Uterus (tissue), 4 donors: ENCODE results near the gene MYMX. TPM values are rescaled to one million over a fixed set of nuclear protein-coding genes. Genes with fewer than 3 reads are reported as not detected.
"Not testable (repeated sequence)": the region's sequence is repeated elsewhere in the genome, so short reads cannot be mapped to it uniquely, and the experiment has no call there.

Experiments
- DNase-seq, 2 donors: peaks; one replicate each; pipeline ENCODE4 v3.0.0-alpha.2; 2019 to 2020
- H3K27ac ChIP-seq, 2 donors: fragments of 200-600 bp; sonication (generic); 1 replicate in 1 of 2; 2 replicates in 1 of 2; pipeline ENCODE4 v1.5.1; 2016 to 2018
- H3K27me3 ChIP-seq, 2 donors: fragments of 200-600 bp; sonication (generic); one replicate each; pipeline ENCODE4 v1.5.1; 2018 to 2019; ENCODE audit warnings: control low read depth in 1 of 2
- H3K36me3 ChIP-seq, 2 donors: fragments of 200-600 bp; sonication (generic); one replicate each; pipeline ENCODE4 v1.5.1; 2019; ENCODE audit warnings: control low read depth in 1 of 2
- H3K4me1 ChIP-seq, 2 donors: fragments of 200-600 bp; sonication (generic); one replicate each; pipeline ENCODE4 v1.5.1; 2018 to 2019; ENCODE audit warnings: control low read depth in 1 of 2
- H3K4me3 ChIP-seq, 2 donors: fragments of 200-600 bp; sonication (generic); 1 replicate in 1 of 2; 2 replicates in 1 of 2; pipeline ENCODE4 v1.5.1; 2018 to 2019; ENCODE audit warnings: mild to moderate bottlenecking in 1 of 2
- H3K9me3 ChIP-seq, 2 donors: fragments of 200-600 bp; sonication (generic); one replicate each; pipeline ENCODE4 v1.5.1; 2019; ENCODE audit warnings: control low read depth in 1 of 2
- POLR2A ChIP-seq, 2 donors: fragments of 450-650 bp; IDR thresholded peaks; one replicate each; pipeline ENCODE4 v1.6.1; 2016; ENCODE audit warnings: antibody characterized with exemption in 2 of 2, mild to moderate bottlenecking in 1 of 2, moderate library complexity in 1 of 2
- intact Hi-C: fragments of 100-400 bp; cut with DNase I; formaldehyde crosslinking; loops from one replicate; pipeline ENCODE4 v1.15.1; 2023; ENCODE audit warnings: low total_unique reads
- total RNA-seq, 4 donors: library from RNA; depleted of rRNA in 3 of 4; stranded (reverse); fragments of >200 nt in 3 of 4; gene quantifications; one replicate each; pipeline versions ENCODE4 v1.1.0 to v1.2.4, GENCODE V29; 2014 to 2023
- TF ChIP-seq, protein P1 (sequence below), 4 experiments: fragments of 200-600 bp in 2 of 4; fragments of 450-650 bp in 2 of 4; sonication (generic) in 2 of 4; IDR thresholded peaks; one replicate each; pipeline ENCODE4 v1.5.1; 2016 to 2019; ENCODE audit warnings: antibody characterized with exemption in 4 of 4, mild to moderate bottlenecking in 2 of 4, moderate library complexity in 1 of 4
- donor health status: DM: yes; HTN: yes; CAD: no.

Gene MYMX
- total RNA-seq, 4 donors from 2014 or later = not detected

DNA sequence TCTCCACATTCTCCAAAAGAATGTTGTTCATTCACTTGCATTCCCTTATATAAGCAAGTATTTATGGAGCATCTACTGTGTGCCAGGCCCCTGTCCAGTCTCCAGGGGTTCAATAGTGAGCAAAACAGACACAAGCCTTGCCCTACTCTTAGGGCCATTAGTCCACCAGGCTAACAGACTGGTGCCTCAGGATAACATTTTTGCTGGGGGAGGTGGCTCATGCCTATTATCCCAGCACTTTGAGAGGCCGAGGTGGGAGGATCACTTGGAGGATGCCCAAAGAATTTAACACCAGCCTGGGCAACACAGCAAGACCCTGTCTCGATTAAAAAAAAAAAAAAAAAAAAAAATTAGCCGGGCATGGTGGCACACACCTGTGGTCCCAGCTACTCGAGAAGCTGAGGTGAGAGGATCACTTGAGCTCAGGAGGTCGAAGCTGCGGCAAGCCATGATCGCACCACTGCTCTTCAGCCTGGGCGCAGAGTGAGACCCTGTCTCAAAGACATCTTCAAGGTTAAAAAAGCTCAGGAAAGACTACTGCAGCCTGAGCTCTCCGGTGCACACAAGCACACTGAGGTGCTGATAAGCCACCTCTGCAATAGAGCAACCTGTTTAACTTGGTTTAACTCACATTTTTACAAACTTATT is 38.2 kb upstream of the MYMX start:
- no peaks in the 10 kb centered on the region for H3K4me1 ChIP-seq
- TF ChIP-seq POLR2A (IDR thresholded peaks at IDR 0.05) = no peak
- TF ChIP-seq, protein P1, sequence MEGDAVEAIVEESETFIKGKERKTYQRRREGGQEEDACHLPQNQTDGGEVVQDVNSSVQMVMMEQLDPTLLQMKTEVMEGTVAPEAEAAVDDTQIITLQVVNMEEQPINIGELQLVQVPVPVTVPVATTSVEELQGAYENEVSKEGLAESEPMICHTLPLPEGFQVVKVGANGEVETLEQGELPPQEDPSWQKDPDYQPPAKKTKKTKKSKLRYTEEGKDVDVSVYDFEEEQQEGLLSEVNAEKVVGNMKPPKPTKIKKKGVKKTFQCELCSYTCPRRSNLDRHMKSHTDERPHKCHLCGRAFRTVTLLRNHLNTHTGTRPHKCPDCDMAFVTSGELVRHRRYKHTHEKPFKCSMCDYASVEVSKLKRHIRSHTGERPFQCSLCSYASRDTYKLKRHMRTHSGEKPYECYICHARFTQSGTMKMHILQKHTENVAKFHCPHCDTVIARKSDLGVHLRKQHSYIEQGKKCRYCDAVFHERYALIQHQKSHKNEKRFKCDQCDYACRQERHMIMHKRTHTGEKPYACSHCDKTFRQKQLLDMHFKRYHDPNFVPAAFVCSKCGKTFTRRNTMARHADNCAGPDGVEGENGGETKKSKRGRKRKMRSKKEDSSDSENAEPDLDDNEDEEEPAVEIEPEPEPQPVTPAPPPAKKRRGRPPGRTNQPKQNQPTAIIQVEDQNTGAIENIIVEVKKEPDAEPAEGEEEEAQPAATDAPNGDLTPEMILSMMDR (IDR thresholded peaks at IDR 0.05) = no peak
- H3K27me3 ChIP-seq = no peaks in the 10 kb centered on the region
- intact Hi-C loops = loop anchor here (10.0 kb wide), 1 partner anchor 56 kb away; no protein-coding TSS in a partner anchor
- DNase-seq = no peak
- no peak overlapping the region for H3K4me3 ChIP-seq
- peak overlapping the region in 1 of 2 donors; percentile 33 for H3K27ac ChIP-seq
- H3K9me3 ChIP-seq = no peaks in the 10 kb centered on the region
- no peaks in the 10 kb centered on the region for H3K36me3 ChIP-seq

DNA sequence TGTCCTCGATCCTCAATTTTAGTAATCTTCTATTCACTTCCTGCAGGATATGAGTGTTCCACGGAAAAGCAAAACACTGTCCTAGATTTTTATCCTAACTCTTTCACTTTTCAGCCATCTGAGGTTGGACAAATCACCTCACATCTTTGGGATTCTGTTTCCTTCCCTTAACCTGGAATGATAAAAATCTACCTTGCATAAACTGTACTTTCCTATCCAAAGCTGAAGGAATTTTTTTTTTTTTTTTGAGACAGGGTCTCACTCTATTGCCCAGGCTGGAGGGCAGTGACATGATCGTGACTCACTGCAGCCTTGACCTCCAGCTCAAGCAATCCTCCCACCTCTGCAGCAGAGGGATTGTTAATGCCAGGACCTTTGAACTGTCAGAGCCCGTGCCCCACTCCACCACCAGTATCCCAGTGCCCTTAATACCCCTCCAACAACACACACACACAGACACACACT is 37.6 kb upstream of the MYMX start:
- intact Hi-C loops = loop anchor here (10.0 kb wide), 1 partner anchor 56 kb away; no protein-coding TSS in a partner anchor
- Histone ChIP-seq H3K27ac (peak overlapping the region in 1 of 2 donors; percentile 33), H3K36me3 (no peaks in the 10 kb centered on the region), H3K4me1 (no peaks in the 10 kb centered on the region), H3K27me3 (no peaks in the 10 kb centered on the region), H3K4me3 (no peak overlapping the region), H3K9me3 (no peaks in the 10 kb centered on the region)
- TF ChIP-seq POLR2A (IDR thresholded peaks at IDR 0.05) = no peak
- TF ChIP-seq, protein P1 (IDR thresholded peaks at IDR 0.05) = no peak
- DNase-seq = no peak

DNA sequence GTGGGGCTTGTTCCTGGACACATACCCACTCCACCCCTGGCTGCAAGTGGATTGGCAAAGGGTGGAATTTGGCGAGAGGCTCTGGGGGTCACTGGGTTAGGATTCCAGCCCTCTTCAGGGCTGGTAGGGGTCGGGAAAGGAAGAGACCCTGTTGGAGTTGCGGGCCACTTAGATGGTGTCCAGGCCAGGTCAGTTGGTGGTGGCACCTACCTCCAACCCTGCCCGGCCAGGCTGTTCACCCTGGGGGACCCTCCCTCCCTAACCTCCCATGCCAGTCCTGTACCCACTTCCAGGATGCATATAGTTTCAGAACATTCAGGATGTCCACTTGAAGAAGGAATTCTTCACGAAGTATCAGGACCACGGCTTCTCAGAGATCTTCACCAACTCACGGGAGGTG is 37.1 kb upstream of the MYMX start:
- TF ChIP-seq POLR2A (IDR thresholded peaks at IDR 0.05) = no peak
- TF ChIP-seq, protein P1 (IDR thresholded peaks at IDR 0.05) = no peak
- no peaks in the 10 kb centered on the region for H3K9me3 ChIP-seq
- no peaks in the 10 kb centered on the region for H3K36me3 ChIP-seq
- no peak overlapping the region for H3K27ac ChIP-seq
- H3K27me3 ChIP-seq = no peaks in the 10 kb centered on the region
- H3K4me3 ChIP-seq = no peak overlapping the region
- no peaks in the 10 kb centered on the region for H3K4me1 ChIP-seq
- intact Hi-C loops = loop anchor here (10.0 kb wide), 1 partner anchor 55 kb away; no protein-coding TSS in a partner anchor
- DNase-seq = no peak

DNA sequence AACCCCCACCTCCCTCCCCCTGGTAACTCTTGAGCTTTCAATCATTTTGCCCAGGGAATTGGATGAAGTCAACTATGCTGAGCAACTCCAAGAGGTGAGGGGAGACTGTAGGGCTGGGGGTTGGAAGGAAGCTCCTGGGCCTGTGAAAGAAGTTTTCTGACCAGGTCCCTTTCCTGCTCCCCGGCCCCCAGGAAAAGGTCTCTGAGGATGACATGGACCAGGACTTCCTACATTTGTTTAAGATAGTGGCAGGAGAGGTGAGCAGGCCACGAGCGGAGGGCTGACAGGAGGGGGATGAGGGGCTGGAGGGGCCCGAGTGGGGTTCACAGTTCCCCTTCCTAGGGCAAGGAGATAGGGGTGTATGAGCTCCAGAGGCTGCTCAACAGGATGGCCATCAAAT is 36.3 kb upstream of the MYMX start:
- H3K27me3 ChIP-seq = no peaks in the 10 kb centered on the region
- DNase-seq = no peak
- intact Hi-C loops = no loop called here
- TF ChIP-seq, protein P1 (IDR thresholded peaks at IDR 0.05) = no peak
- no peak for TF ChIP-seq POLR2A (IDR thresholded peaks at IDR 0.05)
- H3K9me3 ChIP-seq = no peaks in the 10 kb centered on the region
- H3K36me3 ChIP-seq = no peaks in the 10 kb centered on the region
- H3K27ac ChIP-seq = no peak overlapping the region
- no peak overlapping the region for H3K4me3 ChIP-seq
- no peaks in the 10 kb centered on the region for H3K4me1 ChIP-seq

DNA sequence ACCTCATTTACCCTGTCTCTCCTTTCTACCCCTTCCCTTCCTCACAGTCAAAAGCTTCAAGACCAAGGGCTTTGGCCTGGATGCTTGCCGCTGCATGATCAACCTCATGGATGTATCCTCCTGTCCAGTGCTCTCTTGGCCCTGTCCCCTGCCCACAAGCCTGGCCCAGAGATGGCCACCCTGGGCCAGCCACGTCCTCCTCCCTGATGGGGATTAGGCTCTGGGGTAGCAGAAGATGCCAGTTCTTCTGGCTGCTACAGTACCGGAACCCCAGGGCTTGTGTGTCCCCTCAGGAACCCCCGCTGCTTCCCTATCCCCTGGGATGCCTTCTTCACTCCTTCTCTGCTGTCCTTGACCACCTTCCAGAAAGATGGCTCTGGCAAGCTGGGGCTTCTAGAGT is 35.8 kb upstream of the MYMX start:
- no peak overlapping the region for H3K27ac ChIP-seq
- no peaks in the 10 kb centered on the region for H3K27me3 ChIP-seq
- intact Hi-C loops = no loop called here
- TF ChIP-seq POLR2A (IDR thresholded peaks at IDR 0.05) = no peak
- TF ChIP-seq, protein P1 (IDR thresholded peaks at IDR 0.05) = no peak
- H3K36me3 ChIP-seq = no peaks in the 10 kb centered on the region
- no peak overlapping the region for H3K4me3 ChIP-seq
- no peak for DNase-seq
- no peaks in the 10 kb centered on the region for H3K4me1 ChIP-seq
- H3K9me3 ChIP-seq = no peaks in the 10 kb centered on the region

DNA sequence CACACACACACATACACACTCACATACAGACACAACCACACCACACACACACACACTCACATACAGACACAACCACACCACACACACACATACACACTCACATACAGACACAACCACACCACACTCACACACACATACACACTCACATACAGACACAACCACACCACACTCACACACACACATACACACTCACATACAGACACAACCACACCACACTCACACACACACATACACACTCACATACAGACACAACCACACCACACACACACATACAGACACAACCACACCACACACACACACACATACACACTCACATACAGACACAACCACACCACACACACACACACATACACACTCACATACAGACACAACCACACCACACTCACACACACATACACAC is 34.9 kb upstream of the MYMX start:
- intact Hi-C loops = loop anchor here (2.0 kb wide), 1 partner anchor 35 kb away; no protein-coding TSS in a partner anchor
- not testable (repeated sequence) for H3K36me3 ChIP-seq, DNase-seq, H3K9me3 ChIP-seq, H3K4me3 ChIP-seq, H3K4me1 ChIP-seq, H3K27me3 ChIP-seq, H3K27ac ChIP-seq
